Measurements from ENCODE around the gene CCDC33. TPM values are rescaled to one million over a fixed set of nuclear protein-coding genes. Genes with fewer than 3 reads are reported as not detected.
A peak's percentile ranks its signal among the peaks of the same experiment; 100 is the strongest.

Gene CCDC33
- total RNA-seq, 1 experiment from 2014 or later, result 0.15 TPM

DNA sequence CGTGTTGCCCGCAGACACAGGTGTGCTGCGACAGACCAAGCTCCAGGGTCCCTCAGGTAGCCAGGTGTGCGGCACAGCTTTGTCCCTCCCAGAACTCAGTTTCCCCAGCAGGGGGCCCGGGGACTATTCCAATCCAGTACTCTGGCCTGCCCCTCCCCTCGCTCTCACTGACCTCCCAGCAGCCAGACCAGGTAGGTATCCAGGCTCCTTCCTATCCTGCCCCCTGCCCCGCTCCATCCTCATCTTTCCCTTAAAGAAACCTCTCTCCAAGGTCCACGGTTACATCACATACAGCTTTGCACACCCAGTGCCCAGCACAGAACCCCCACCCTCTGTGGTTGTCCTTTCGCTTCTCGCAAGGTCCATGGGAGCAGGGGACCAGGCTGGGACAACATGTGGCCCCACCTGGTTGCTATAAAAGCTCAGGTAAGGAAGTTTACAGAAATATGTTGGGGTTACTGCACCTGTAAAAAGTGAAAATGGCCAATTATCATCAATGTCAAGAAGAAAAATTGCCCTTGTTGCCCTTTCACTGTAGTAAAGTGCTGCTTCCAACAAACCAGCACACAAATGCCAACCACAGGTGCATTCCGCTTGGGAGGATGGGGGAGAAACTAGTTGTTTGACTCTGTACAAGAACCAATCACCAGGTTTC is 138.6 kb downstream of the CCDC33 start:
- H3K9me2 ChIP-seq (ENCODE audit: insufficient read depth), result no peaks in the 10 kb centered on the region
- H4K20me1 ChIP-seq (ENCODE audit: insufficient read depth), result no peaks in the 10 kb centered on the region
- peak overlapping the region; percentile 57; the same call in 1 of the 2 replicates for H3K27ac ChIP-seq (ENCODE audit: low read depth, low read length)
- no peaks in the 10 kb centered on the region for H3K36me3 ChIP-seq (ENCODE audit: control insufficient read depth in 1 of 2, insufficient read depth in 2 of 2, low read length in 2 of 2)
- peaks cover 14% of the 10 kb centered on the region for H3K27me3 ChIP-seq (ENCODE audit: insufficient read depth, low read length)
- DNase-seq (ENCODE audit: low read depth, low spot score) (no peak), ATAC-seq (peak; percentile 52)
- 0 out of 2 replicates have a peak overlapping the region, but pooled peaks have one; percentile 39 for H3K9ac ChIP-seq (ENCODE audit: low read length)
- H3K79me2 ChIP-seq (ENCODE audit: insufficient read depth, low read length), result no peaks in the 10 kb centered on the region
- BruUV-seq (replicated peaks), result no TSS peak
- peak overlapping the region; percentile 86 for H3K4me2 ChIP-seq (ENCODE audit: low read length)
- intact Hi-C loops (cut with micrococcal nuclease), result loop anchor here (1.0 to 10.0 kb wide), 6 partner anchors 64 to 610 kb away; no protein-coding TSS in a partner anchor
- RAD21 ChIA-PET (ENCODE audit: low non-redundant PET in 1 of 2, low total read pairs in 2 of 2, uncharacterized antibody in 2 of 2, unreplicated experiment in 2 of 2), result interaction anchor here in 1 of 2 experiments (0.9 to 1.0 kb wide), 2 partner anchors 64 to 257 kb away, joined by 4 to 5 read pairs; no protein-coding TSS in a partner anchor
- H3K4me1 ChIP-seq (ENCODE audit: control insufficient read depth in 1 of 2, insufficient read depth in 2 of 2, low read length in 2 of 2), result peaks cover 10 to 24% of the 10 kb centered on the region in 2 experiments; a peak in 3 of 4 replicates
- no peaks in the 10 kb centered on the region for H3K9me3 ChIP-seq (ENCODE audit: control insufficient read depth in 1 of 2, insufficient read depth in 1 of 2, low read depth in 1 of 2, low read length in 2 of 2)
- CTCF ChIA-PET, result interaction anchor here (0.6 to 3.7 kb wide), 20 partner anchors 10 to 394 kb away, joined by 3 to 26 read pairs (median 4); partner anchors contain the start of gene UBL7
- H2AFZ ChIP-seq (ENCODE audit: low read depth, low read length, poor library complexity, severe bottlenecking), result peak overlapping the region; percentile 19
- no peak for TF ChIP-seq CBX3 (IDR thresholded peaks at IDR 0.05; ENCODE audit: low read depth)
- TF ChIP-seq CTCF (IDR thresholded peaks at IDR 0.05 in 2 of 3, conservative IDR thresholded peaks at IDR 0.05 in 1 of 3; ENCODE audit: borderline replicate concordance in 1 of 3, insufficient read depth in 1 of 3, low read depth in 2 of 3, low read length in 2 of 3), result peak in 1 of 3 experiments; percentile 34; a peak in 2 of 6 replicates
- no peak for TF ChIP-seq MAX (IDR thresholded peaks at IDR 0.05)
- POLR2A ChIA-PET, result no interaction called here
- H3K4me3 ChIP-seq (replicated peaks in 1 of 2; ENCODE audit: low read depth in 1 of 2, low read length in 2 of 2), result peak overlapping the region; percentile 54 to 56

GRCh38 chr15:74375303-74375693 is 139.2 kb downstream of the CCDC33 start:
- ATAC-seq (peak; percentile 31), DNase-seq (ENCODE audit: low read depth, low spot score) (peak; percentile 77)
- H3K79me2 ChIP-seq (ENCODE audit: insufficient read depth, low read length), result no peaks in the 10 kb centered on the region
- BruUV-seq (replicated peaks), result no TSS peak
- H3K9me2 ChIP-seq (ENCODE audit: insufficient read depth), result no peaks in the 10 kb centered on the region
- ChIA-PET CTCF (interaction anchor here (1.1 to 3.7 kb wide), 12 partner anchors 10 to 394 kb away, joined by 3 to 26 read pairs (median 4); no protein-coding TSS in a partner anchor), RAD21 (ENCODE audit: low non-redundant PET in 1 of 2, low total read pairs in 2 of 2, uncharacterized antibody in 2 of 2, unreplicated experiment in 2 of 2) (no interaction called here), POLR2A (interaction anchor here (0.8 kb wide), 1 partner anchor 85 kb away, joined by 5 read pairs; the partner anchor contains the start of gene UBL7)
- H3K27ac ChIP-seq (ENCODE audit: low read depth, low read length), result no peak overlapping the region
- H3K4me3 ChIP-seq (replicated peaks in 1 of 2; ENCODE audit: low read depth in 1 of 2, low read length in 2 of 2), result peak overlapping the region in 1 of 2 experiments; percentile 56; a peak in 1 of 4 replicates
- H3K27me3 ChIP-seq (ENCODE audit: insufficient read depth, low read length), result peaks cover 12% of the 10 kb centered on the region
- H3K4me1 ChIP-seq (ENCODE audit: control insufficient read depth in 1 of 2, insufficient read depth in 2 of 2, low read length in 2 of 2), result peaks cover 10 to 26% of the 10 kb centered on the region in 2 experiments; a peak in 3 of 4 replicates
- no peaks in the 10 kb centered on the region for H3K36me3 ChIP-seq (ENCODE audit: control insufficient read depth in 1 of 2, insufficient read depth in 2 of 2, low read length in 2 of 2)
- no peaks in the 10 kb centered on the region for H3K9me3 ChIP-seq (ENCODE audit: control insufficient read depth in 1 of 2, insufficient read depth in 1 of 2, low read depth in 1 of 2, low read length in 2 of 2)
- peak overlapping the region; percentile 19 for H2AFZ ChIP-seq (ENCODE audit: low read depth, low read length, poor library complexity, severe bottlenecking)
- intact Hi-C loops (cut with micrococcal nuclease), result loop anchor here (1.0 to 10.0 kb wide), 5 partner anchors 64 to 610 kb away; no protein-coding TSS in a partner anchor
- H4K20me1 ChIP-seq (ENCODE audit: insufficient read depth), result no peaks in the 10 kb centered on the region
- TF ChIP-seq CBX3 (IDR thresholded peaks at IDR 0.05; ENCODE audit: low read depth), result no peak
- TF ChIP-seq CTCF (IDR thresholded peaks at IDR 0.05 in 2 of 3, conservative IDR thresholded peaks at IDR 0.05 in 1 of 3; ENCODE audit: borderline replicate concordance in 1 of 3, insufficient read depth in 1 of 3, low read depth in 2 of 3, low read length in 2 of 3), result peak in 2 of 3 experiments; percentile 89 to 93; a peak in 4 of 6 replicates
- no peak for TF ChIP-seq MAX (IDR thresholded peaks at IDR 0.05)
- no peak overlapping the region for H3K9ac ChIP-seq (ENCODE audit: low read length)
- peak overlapping the region; percentile 86 for H3K4me2 ChIP-seq (ENCODE audit: low read length)

All from HCT116 (cell line).